Measurements from ENCODE around the gene ASIC4.

Gene ASIC4

DNA sequence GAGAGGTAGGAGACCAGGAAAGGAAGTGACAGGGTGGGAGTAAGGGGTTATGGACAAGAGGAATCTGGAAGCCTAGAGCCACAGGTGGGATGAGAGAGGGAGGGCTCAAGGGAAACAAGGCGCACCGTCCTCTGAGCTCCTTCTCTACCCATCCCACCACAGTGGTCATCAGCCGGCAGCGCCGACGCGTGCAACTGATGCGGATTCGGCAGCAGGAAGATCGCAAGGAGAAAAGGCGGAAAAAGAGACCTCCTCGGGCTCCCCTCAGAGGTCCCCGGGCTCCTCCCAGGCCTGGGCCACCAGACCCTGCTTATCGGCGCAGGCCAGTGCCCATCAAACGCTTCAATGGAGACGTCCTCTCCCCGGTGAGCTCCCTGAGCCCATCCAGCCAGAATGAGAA is 34.7 kb downstream of the ASIC4 start:
- Histone ChIP-seq H3K27me3 (ENCODE audit: low read length) (no peaks in the 10 kb centered on the region), H3F3A (ENCODE audit: insufficient read depth) (no peaks in the 10 kb centered on the region), H3K36me3 (ENCODE audit: low read length) (no peaks in the 10 kb centered on the region), H4K20me1 (ENCODE audit: low read depth, low read length) (no peaks in the 10 kb centered on the region), H3K9me2 (replicated peaks; ENCODE audit: insufficient read depth, low read length) (no peaks in the 10 kb centered on the region), H3K27ac (ENCODE audit: low read depth, low read length) (no peak overlapping the region), H3K9ac (ENCODE audit: low read length) (no peak overlapping the region), H3K79me2 (ENCODE audit: insufficient read depth, low read length) (no peaks in the 10 kb centered on the region), H3K4me2 (ENCODE audit: low read depth, low read length, poor library complexity, severe bottlenecking) (no peak overlapping the region), H2AFZ (ENCODE audit: low read depth, low read length, severe bottlenecking) (no peak overlapping the region), H3K9me3 (ENCODE audit: insufficient read depth, low read length) (no peaks in the 10 kb centered on the region), H3K4me3 (ENCODE audit: insufficient read depth, low read length, poor library complexity, severe bottlenecking) (no peak overlapping the region)
- TF ChIP-seq, protein P1, sequence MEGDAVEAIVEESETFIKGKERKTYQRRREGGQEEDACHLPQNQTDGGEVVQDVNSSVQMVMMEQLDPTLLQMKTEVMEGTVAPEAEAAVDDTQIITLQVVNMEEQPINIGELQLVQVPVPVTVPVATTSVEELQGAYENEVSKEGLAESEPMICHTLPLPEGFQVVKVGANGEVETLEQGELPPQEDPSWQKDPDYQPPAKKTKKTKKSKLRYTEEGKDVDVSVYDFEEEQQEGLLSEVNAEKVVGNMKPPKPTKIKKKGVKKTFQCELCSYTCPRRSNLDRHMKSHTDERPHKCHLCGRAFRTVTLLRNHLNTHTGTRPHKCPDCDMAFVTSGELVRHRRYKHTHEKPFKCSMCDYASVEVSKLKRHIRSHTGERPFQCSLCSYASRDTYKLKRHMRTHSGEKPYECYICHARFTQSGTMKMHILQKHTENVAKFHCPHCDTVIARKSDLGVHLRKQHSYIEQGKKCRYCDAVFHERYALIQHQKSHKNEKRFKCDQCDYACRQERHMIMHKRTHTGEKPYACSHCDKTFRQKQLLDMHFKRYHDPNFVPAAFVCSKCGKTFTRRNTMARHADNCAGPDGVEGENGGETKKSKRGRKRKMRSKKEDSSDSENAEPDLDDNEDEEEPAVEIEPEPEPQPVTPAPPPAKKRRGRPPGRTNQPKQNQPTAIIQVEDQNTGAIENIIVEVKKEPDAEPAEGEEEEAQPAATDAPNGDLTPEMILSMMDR (IDR thresholded peaks at IDR 0.05; ENCODE audit: insufficient read depth, low read length, poor library complexity, severe bottlenecking) = no peak
- TF ChIP-seq EZH2phosphoT487 (conservative IDR thresholded peaks at IDR 0.05; ENCODE audit: low read length) = no peak

DNA sequence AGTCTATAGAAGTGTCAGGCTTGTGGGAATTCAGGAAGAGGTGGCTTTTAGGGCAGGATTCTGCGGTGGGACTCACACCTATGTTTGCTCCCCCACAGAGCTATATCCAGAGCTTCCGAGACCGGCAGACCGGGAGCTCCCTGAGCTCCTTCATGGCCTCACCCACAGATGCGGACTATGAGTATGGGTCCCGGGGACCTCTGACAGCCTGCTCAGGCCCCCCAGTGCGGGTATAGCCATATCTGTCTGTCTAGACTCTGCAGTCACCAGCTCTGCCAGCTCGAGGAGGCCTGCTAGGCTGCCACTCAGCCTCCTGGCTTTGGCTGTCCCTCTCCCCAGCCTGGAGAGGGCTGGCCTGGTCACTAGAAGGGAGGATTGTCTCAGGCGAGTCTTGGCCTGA is 35.3 kb downstream of the ASIC4 start:
- Histone ChIP-seq H3K9ac (ENCODE audit: low read length) (no peak overlapping the region), H4K20me1 (ENCODE audit: low read depth, low read length) (no peaks in the 10 kb centered on the region), H3K9me3 (ENCODE audit: insufficient read depth, low read length) (no peaks in the 10 kb centered on the region), H3K9me2 (replicated peaks; ENCODE audit: insufficient read depth, low read length) (no peaks in the 10 kb centered on the region), H3K4me2 (ENCODE audit: low read depth, low read length, poor library complexity, severe bottlenecking) (no peak overlapping the region), H2AFZ (ENCODE audit: low read depth, low read length, severe bottlenecking) (no peak overlapping the region), H3K4me3 (ENCODE audit: insufficient read depth, low read length, poor library complexity, severe bottlenecking) (no peak overlapping the region), H3K36me3 (ENCODE audit: low read length) (no peaks in the 10 kb centered on the region), H3K27ac (ENCODE audit: low read depth, low read length) (no peak overlapping the region), H3F3A (ENCODE audit: insufficient read depth) (no peaks in the 10 kb centered on the region), H3K27me3 (ENCODE audit: low read length) (no peaks in the 10 kb centered on the region), H3K79me2 (ENCODE audit: insufficient read depth, low read length) (no peaks in the 10 kb centered on the region)
- TF ChIP-seq, protein P1 (IDR thresholded peaks at IDR 0.05; ENCODE audit: insufficient read depth, low read length, poor library complexity, severe bottlenecking) = no peak
- TF ChIP-seq EZH2phosphoT487 (conservative IDR thresholded peaks at IDR 0.05; ENCODE audit: low read length) = no peak

DNA sequence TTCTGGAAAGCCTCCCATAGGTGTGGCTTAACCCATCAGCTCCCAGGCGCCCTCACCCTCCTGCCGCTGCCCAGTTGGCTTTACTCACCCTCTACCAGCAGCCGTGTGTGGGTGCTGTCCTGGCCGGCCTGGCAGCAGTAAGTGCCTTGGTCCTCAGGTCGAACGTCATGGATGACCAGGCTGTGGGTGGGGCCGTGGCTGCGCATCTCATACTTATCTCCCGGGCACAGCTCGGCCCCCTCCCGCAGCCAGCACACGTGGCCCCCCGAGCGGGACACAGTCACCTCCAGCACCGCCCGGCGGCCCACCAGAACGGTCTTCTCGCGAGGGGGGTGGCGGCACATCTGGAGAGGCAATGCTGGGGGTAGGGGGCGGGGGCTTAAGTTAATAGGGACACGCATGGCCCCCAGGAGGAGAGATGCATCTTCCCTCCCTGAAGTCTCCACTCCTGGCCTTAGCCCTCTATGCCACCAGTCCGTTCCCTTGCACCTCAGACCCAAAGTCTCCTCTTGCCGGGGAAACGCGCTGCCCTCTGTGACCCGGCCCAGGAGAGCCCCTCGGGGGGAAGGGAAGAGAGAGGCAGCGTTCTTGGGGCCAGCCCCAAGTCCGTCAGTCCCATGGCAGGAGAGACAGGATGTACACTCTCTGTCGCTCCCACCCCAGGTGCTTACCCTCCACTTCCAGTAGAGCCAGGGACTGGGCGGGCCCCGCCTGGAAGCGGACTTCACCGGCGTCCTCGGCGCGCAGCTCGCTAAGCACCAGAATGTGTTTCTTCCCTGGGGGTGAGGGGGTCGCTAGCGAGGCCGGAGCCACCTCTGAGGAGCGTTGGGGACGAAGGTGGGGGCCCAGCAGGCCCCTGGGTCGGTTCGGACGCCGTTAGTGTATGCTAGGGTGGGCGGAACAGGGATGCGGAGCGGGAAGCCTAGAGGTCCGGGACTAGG is 37.4 kb downstream of the ASIC4 start:
- Histone ChIP-seq H3K9me3 (ENCODE audit: insufficient read depth, low read length) (no peaks in the 10 kb centered on the region), H3K4me3 (ENCODE audit: insufficient read depth, low read length, poor library complexity, severe bottlenecking) (no peak overlapping the region), H3F3A (ENCODE audit: insufficient read depth) (no peaks in the 10 kb centered on the region), H3K4me2 (ENCODE audit: low read depth, low read length, poor library complexity, severe bottlenecking) (no peak overlapping the region), H3K79me2 (ENCODE audit: insufficient read depth, low read length) (no peaks in the 10 kb centered on the region), H3K27ac (ENCODE audit: low read depth, low read length) (no peak overlapping the region), H4K20me1 (ENCODE audit: low read depth, low read length) (no peaks in the 10 kb centered on the region), H3K9ac (ENCODE audit: low read length) (no peak overlapping the region), H3K9me2 (replicated peaks; ENCODE audit: insufficient read depth, low read length) (no peaks in the 10 kb centered on the region), H2AFZ (ENCODE audit: low read depth, low read length, severe bottlenecking) (no peak overlapping the region), H3K36me3 (ENCODE audit: low read length) (no peaks in the 10 kb centered on the region), H3K27me3 (ENCODE audit: low read length) (no peaks in the 10 kb centered on the region)
- TF ChIP-seq, protein P1 (IDR thresholded peaks at IDR 0.05; ENCODE audit: insufficient read depth, low read length, poor library complexity, severe bottlenecking) = no peak
- no peak for TF ChIP-seq EZH2phosphoT487 (conservative IDR thresholded peaks at IDR 0.05; ENCODE audit: low read length)
